Mesenteric fat pad (tissue), 1 donor: ENCODE results near the gene KRT77. TPM values are rescaled to one million over a fixed set of nuclear protein-coding genes. Genes with fewer than 3 reads are reported as not detected.
A peak's percentile ranks its signal among the peaks of the same experiment; 100 is the strongest.
"Not testable (repeated sequence)": the region's sequence is repeated elsewhere in the genome, so short reads cannot be mapped to it uniquely, and the experiment has no call there.

Experiments used
- DNase-seq: peaks from one replicate; pipeline ENCODE4 v3.0.0-alpha.2; 2020; ENCODE audit warnings: low spot score
- long read RNA-seq: library from polyadenylated mRNA; unstranded; transcript quantifications from one replicate; pipeline ENCODE4 v2.0.0, GENCODE V29; 2020
- total RNA-seq: library from RNA; stranded (reverse); fragmentation: NEBNext Ultra II Directional; extraction: Animal tissue kit (Norgen Biotek cat#: 25700); gene quantifications from one replicate; pipeline ENCODE4 v1.2.1, GENCODE V29; 2021
- donor health status: DM: yes; HTN: yes; CAD: no.

KRT77 gene
- total RNA-seq: not detected
- long read RNA-seq: 0 reads

- no peak for DNase-seq
Observed at GRCh38 chr12:52703424-52703823, at the start of gene KRT77. Gene KRT77, minus strand, starts transcription at chr12:52703524. Its CDS starts 90 bp downstream, at chr12:52703434.

- DNase-seq: no peak
Observed at GRCh38 chr12:52752516-52752915, 49.2 kb upstream of the KRT77 start.

GRCh38 chr12:52751795-52752194, 48.5 kb upstream of the KRT77 start:
- no peak for DNase-seq

GRCh38 chr12:52750532-52750931, 47.2 kb upstream of the KRT77 start:
- DNase-seq: not testable (repeated sequence)

GRCh38 chr12:52749827-52750226, 46.5 kb upstream of the KRT77 start:
- DNase-seq: no peak

- DNase-seq: no peak
Observed at GRCh38 chr12:52748578-52748977, 45.3 kb upstream of the KRT77 start.

- no peak for DNase-seq
Observed at GRCh38 chr12:52745554-52745953, 42.2 kb upstream of the KRT77 start.

GRCh38 chr12:52744493-52745156, 41.3 kb upstream of the KRT77 start:
- no peak for DNase-seq

GRCh38 chr12:52742822-52743457, 39.6 kb upstream of the KRT77 start:
- DNase-seq: no peak

- no peak for DNase-seq
Observed at GRCh38 chr12:52742196-52742580, 38.9 kb upstream of the KRT77 start.

GRCh38 chr12:52741375-52742195, 38.3 kb upstream of the KRT77 start:
- no peak for DNase-seq

- no peak for DNase-seq
Observed at GRCh38 chr12:52740584-52740983, 37.3 kb upstream of the KRT77 start.

- no peak for DNase-seq
Observed at GRCh38 chr12:52739963-52740362, 36.6 kb upstream of the KRT77 start.

GRCh38 chr12:52735816-52736632, 32.7 kb upstream of the KRT77 start:
- peak; percentile 41 for DNase-seq

- DNase-seq: peak; percentile 45
Observed at GRCh38 chr12:52735106-52735505, 31.8 kb upstream of the KRT77 start.

GRCh38 chr12:52730793-52731192, 27.5 kb upstream of the KRT77 start:
- no peak for DNase-seq

GRCh38 chr12:52730383-52730782, 27.1 kb upstream of the KRT77 start:
- DNase-seq: no peak

GRCh38 chr12:52729147-52729546, 25.8 kb upstream of the KRT77 start:
- no peak for DNase-seq

GRCh38 chr12:52728374-52728773, 25.1 kb upstream of the KRT77 start:
- no peak for DNase-seq

- DNase-seq: no peak
Observed at GRCh38 chr12:52727037-52727436, 23.7 kb upstream of the KRT77 start.

GRCh38 chr12:52726451-52726850, 23.1 kb upstream of the KRT77 start:
- DNase-seq: no peak
